CD14-positive monocyte (primary cell): Measurements from ENCODE around the gene IVL. TPM values are rescaled to one million over a fixed set of nuclear protein-coding genes. Genes with fewer than 3 reads are reported as not detected.

ENCODE experiments used
- DNase-seq, 3 donors: peaks; one replicate each; pipeline ENCODE4 v3.0.0-alpha.2; 2011 to 2022
- H2AFZ ChIP-seq: 2 replicates; pipeline ENCODE4 v1.6.0; 2012; ENCODE audit warnings: mild to moderate bottlenecking, low read depth, low read length, inconsistent platforms; ENCODE audit not compliant: insufficient read depth, poor library complexity, severe bottlenecking
- H3K27ac ChIP-seq, 2 donors: 1 replicate in 1 of 2; 2 replicates in 1 of 2; pipeline ENCODE4 v1.5.1; 2012 to 2013; ENCODE audit warnings: low read length in 2 of 2, control low read depth in 1 of 2, inconsistent platforms in 1 of 2, low read depth in 1 of 2, mild to moderate bottlenecking in 1 of 2
- H3K27me3 ChIP-seq, 2 donors: one replicate each; pipeline versions ENCODE4 v1.6.0 to v1.6.1; 2011 to 2013; ENCODE audit warnings: low read length in 2 of 2; ENCODE audit not compliant: control insufficient read depth in 2 of 2, insufficient read depth in 2 of 2
- H3K36me3 ChIP-seq, 2 donors: replicated peaks in 1 of 2; 1 replicate in 1 of 2; 2 replicates in 1 of 2; pipeline versions ENCODE4 v1.5.1 to v1.6.1; 2012 to 2013; ENCODE audit warnings: low read length in 2 of 2, control low read depth in 1 of 2, inconsistent platforms in 1 of 2, mild to moderate bottlenecking in 1 of 2; ENCODE audit not compliant: insufficient read depth in 2 of 2, control insufficient read depth in 1 of 2
- H3K4me1 ChIP-seq, 2 donors: 1 replicate in 1 of 2; 2 replicates in 1 of 2; pipeline versions ENCODE4 v1.5.1 to v1.6.1; 2012 to 2013; ENCODE audit warnings: low read length in 2 of 2, control low read depth in 1 of 2, inconsistent platforms in 1 of 2, mild to moderate bottlenecking in 1 of 2, moderate library complexity in 1 of 2; ENCODE audit not compliant: insufficient read depth in 2 of 2, control insufficient read depth in 1 of 2
- H3K4me2 ChIP-seq: replicated peaks from 2 replicates; pipeline ENCODE3; 2012; ENCODE audit warnings: low read length, moderate library complexity, mild to moderate bottlenecking; ENCODE audit not compliant: poor library complexity, severe bottlenecking; ENCODE audit errors: extremely low read depth
- H3K4me3 ChIP-seq, 3 experiments: fragments of 200-600 bp in 1 of 3; sonication (generic) in 1 of 3; replicated peaks in 1 of 3; 1 replicate in 2 of 3; 2 replicates in 1 of 3; pipeline ENCODE4 v1.5.1; 2011 to 2013; ENCODE audit warnings: low read length in 3 of 3, mild to moderate bottlenecking in 3 of 3, control low read depth in 2 of 3, low read depth in 2 of 3, inconsistent platforms in 1 of 3, moderate library complexity in 1 of 3
- H3K79me2 ChIP-seq: 2 replicates; pipeline ENCODE4 v1.6.0; 2012; ENCODE audit warnings: mild to moderate bottlenecking, control low read depth, inconsistent platforms, low read length, moderate library complexity; ENCODE audit not compliant: insufficient read depth
- H3K9ac ChIP-seq: 2 replicates; pipeline ENCODE4 v1.6.0; 2017; ENCODE audit warnings: low read length, mild to moderate bottlenecking; ENCODE audit not compliant: insufficient read depth, poor library complexity, severe bottlenecking
- H3K9me3 ChIP-seq, 2 donors: replicated peaks in 1 of 2; 1 replicate in 1 of 2; 2 replicates in 1 of 2; pipeline versions ENCODE4 v1.5.1 to v1.6.1; 2012 to 2013; ENCODE audit warnings: low read length in 2 of 2, control low read depth in 1 of 2; ENCODE audit not compliant: control insufficient read depth in 1 of 2, insufficient read depth in 1 of 2
- H4K20me1 ChIP-seq: 2 replicates; pipeline ENCODE4 v1.6.0; 2012; ENCODE audit warnings: mild to moderate bottlenecking, low read length, control low read depth, moderate library complexity; ENCODE audit not compliant: insufficient read depth
- H3K27ac Mint-ChIP-seq, 7 donors: one replicate each; pipeline ENCODE4 v1.8.0; 2020; ENCODE audit warnings: mild to moderate bottlenecking in 7 of 7, mixed read lengths in 7 of 7, moderate library complexity in 6 of 7, inconsistent platforms in 2 of 7
- H3K27me3 Mint-ChIP-seq, 3 donors: one replicate each; pipeline ENCODE4 v1.8.0; 2021 to 2022; ENCODE audit warnings: low read depth in 3 of 3, mild to moderate bottlenecking in 3 of 3, mixed read lengths in 3 of 3, moderate library complexity in 3 of 3, inconsistent platforms in 1 of 3
- H3K36me3 Mint-ChIP-seq, 2 donors: one replicate each; pipeline ENCODE4 v1.8.0; 2020; ENCODE audit warnings: mixed read lengths in 2 of 2, inconsistent platforms in 1 of 2, mild to moderate bottlenecking in 1 of 2
- H3K4me1 Mint-ChIP-seq: one replicate; pipeline ENCODE4 v1.8.0; 2020; ENCODE audit warnings: mild to moderate bottlenecking, mixed read lengths
- H3K4me3 Mint-ChIP-seq, 2 donors: one replicate each; pipeline ENCODE4 v1.8.0; 2020; ENCODE audit warnings: mild to moderate bottlenecking in 2 of 2, mixed read lengths in 2 of 2, moderate library complexity in 1 of 2
- H3K9me3 Mint-ChIP-seq, 7 donors: one replicate each; pipeline ENCODE4 v1.8.0; 2020 to 2022; ENCODE audit warnings: mixed read lengths in 7 of 7, mild to moderate bottlenecking in 6 of 7, moderate library complexity in 6 of 7, inconsistent platforms in 2 of 7
- WGBS: methylation state at CpG from one replicate; pipeline ENCODE4 v1.1.5; 2013; ENCODE audit warnings: missing lambda C conversion rate; ENCODE audit not compliant: insufficient coverage; 5-methylcytosine and 5-hydroxymethylcytosine counted together
- intact Hi-C, 2 donors: fragments of 100-400 bp; cut with micrococcal nuclease; formaldehyde crosslinking; loops; one replicate each; pipeline versions ENCODE4 v1.15.0 to v1.15.1; 2023
- polyA plus RNA-seq, 3 donors: library from polyadenylated mRNA; depleted of rRNA in 1 of 3; unstranded in 2 of 3; stranded (reverse) in 1 of 3; fragments of 300-500 nt in 2 of 3; fragments of >200 nt in 1 of 3; fragmentation: Illumina TruSeq in 2 of 3; gene quantifications; 1 replicate in 2 of 3; 2 replicates in 1 of 3; pipeline ENCODE4 v1.2.3, GENCODE V29; 2012 to 2021
- TF ChIP-seq, protein P1 (sequence below): fragments of 200-600 bp; IDR thresholded peaks from one replicate; pipeline ENCODE4 v1.8.0; 2022; ENCODE audit warnings: antibody characterized with exemption, mild to moderate bottlenecking

Gene IVL
- polyA plus RNA-seq, 3 donors = not detected

DNA sequence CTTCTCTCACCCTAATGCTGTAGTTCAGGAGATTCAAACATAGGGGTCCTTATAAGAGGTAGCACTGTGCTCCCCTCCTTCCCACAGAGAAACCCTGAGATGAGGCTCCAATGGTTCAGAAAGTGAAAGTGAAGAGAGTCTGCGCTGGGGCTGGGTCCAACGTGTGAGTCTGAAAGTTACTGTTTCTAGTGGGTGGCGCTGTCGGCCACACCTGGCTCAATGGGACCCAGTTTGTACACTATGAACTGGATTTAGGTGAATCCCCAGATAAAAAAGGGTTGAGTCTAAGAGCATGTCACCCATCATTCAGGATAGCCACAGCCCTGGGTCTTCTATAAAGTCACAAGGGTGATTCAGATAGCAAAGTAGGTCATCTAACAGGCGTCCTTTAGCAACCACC is 27.4 kb upstream of the IVL start:
- DNase-seq = no peak
- no peak overlapping the region for H3K4me3 ChIP-seq
- WGBS = 82% methylated on average over 2 of the region's 5 CpGs
- intact Hi-C loops = no loop called here
- Mint-ChIP-seq H3K36me3 (no peaks in the 10 kb centered on the region), H3K27me3 (peaks cover 3 to 5% (median 5%) of the 10 kb centered on the region in 3 donors), H3K9me3 (peaks cover 0 to 3% (median 2%) of the 10 kb centered on the region in 7 donors), H3K27ac (no peak overlapping the region), H3K4me3 (no peak overlapping the region), H3K4me1 (peaks cover 5% of the 10 kb centered on the region)
- H4K20me1 ChIP-seq = no peaks in the 10 kb centered on the region
- H3K9me3 ChIP-seq = no peaks in the 10 kb centered on the region
- no peak overlapping the region for H2AFZ ChIP-seq
- H3K9ac ChIP-seq = no peak overlapping the region
- H3K27me3 ChIP-seq = no peaks in the 10 kb centered on the region
- H3K79me2 ChIP-seq = no peaks in the 10 kb centered on the region
- no peaks in the 10 kb centered on the region for H3K36me3 ChIP-seq
- no peak overlapping the region for H3K4me2 ChIP-seq
- H3K4me1 ChIP-seq = no peaks in the 10 kb centered on the region
- no peak overlapping the region for H3K27ac ChIP-seq
- TF ChIP-seq, protein P1, sequence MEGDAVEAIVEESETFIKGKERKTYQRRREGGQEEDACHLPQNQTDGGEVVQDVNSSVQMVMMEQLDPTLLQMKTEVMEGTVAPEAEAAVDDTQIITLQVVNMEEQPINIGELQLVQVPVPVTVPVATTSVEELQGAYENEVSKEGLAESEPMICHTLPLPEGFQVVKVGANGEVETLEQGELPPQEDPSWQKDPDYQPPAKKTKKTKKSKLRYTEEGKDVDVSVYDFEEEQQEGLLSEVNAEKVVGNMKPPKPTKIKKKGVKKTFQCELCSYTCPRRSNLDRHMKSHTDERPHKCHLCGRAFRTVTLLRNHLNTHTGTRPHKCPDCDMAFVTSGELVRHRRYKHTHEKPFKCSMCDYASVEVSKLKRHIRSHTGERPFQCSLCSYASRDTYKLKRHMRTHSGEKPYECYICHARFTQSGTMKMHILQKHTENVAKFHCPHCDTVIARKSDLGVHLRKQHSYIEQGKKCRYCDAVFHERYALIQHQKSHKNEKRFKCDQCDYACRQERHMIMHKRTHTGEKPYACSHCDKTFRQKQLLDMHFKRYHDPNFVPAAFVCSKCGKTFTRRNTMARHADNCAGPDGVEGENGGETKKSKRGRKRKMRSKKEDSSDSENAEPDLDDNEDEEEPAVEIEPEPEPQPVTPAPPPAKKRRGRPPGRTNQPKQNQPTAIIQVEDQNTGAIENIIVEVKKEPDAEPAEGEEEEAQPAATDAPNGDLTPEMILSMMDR = no peak

DNA sequence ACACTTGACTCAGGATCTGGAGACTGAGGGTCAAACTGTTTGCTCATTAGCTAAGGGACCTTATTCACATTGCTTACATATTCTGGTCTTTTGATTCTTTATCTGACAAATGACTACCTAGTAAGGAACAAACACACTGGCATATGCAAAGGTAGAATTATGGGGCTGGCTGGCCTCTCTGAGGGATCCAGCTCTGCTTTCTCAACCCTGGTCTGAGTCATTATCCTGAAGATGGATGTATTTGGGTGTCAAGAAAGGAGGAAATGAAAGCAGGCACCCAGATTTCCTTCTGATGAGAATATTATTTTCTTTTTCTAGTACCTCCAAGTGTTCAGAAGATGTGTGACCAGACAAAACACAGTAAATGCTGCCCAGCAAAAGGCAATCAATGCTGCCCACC is 24.3 kb upstream of the IVL start:
- H3K4me1 Mint-ChIP-seq = peaks cover 5% of the 10 kb centered on the region
- peaks cover 0 to under 1% of the 10 kb centered on the region in 2 donors for H3K27me3 ChIP-seq
- TF ChIP-seq, protein P1 = no peak
- no peaks in the 10 kb centered on the region for H3K4me1 ChIP-seq
- intact Hi-C loops = no loop called here
- H3K4me3 Mint-ChIP-seq = no peak overlapping the region
- no peaks in the 10 kb centered on the region for H3K79me2 ChIP-seq
- H4K20me1 ChIP-seq = no peaks in the 10 kb centered on the region
- H3K9me3 Mint-ChIP-seq = peaks cover 0 to 3% (median 2%) of the 10 kb centered on the region in 7 donors
- no peaks in the 10 kb centered on the region for H3K36me3 Mint-ChIP-seq
- H3K27ac Mint-ChIP-seq = no peak overlapping the region
- no peak overlapping the region for H2AFZ ChIP-seq
- H3K4me3 ChIP-seq = no peak overlapping the region
- peaks cover 0 to 10% (median 7%) of the 10 kb centered on the region in 3 donors for H3K27me3 Mint-ChIP-seq
- no peaks in the 10 kb centered on the region for H3K9me3 ChIP-seq
- no peak for DNase-seq
- no peaks in the 10 kb centered on the region for H3K36me3 ChIP-seq
- no peak overlapping the region for H3K4me2 ChIP-seq
- H3K9ac ChIP-seq = no peak overlapping the region
- H3K27ac ChIP-seq = no peak overlapping the region
